GM10266 (cell line): Measurements from ENCODE around the gene TOP3B.
A peak's percentile ranks its signal among the peaks of the same experiment; 100 is the strongest.

Experiments
- DNase-seq: peaks from one replicate; pipeline ENCODE4 v3.0.0; 2012; ENCODE audit errors: extremely low spot score
- TF ChIP-seq, protein P1 (sequence below): IDR thresholded peaks from 2 replicates; pipeline ENCODE4 v1.5.1; 2012; ENCODE audit warnings: mild to moderate bottlenecking, low read depth; ENCODE audit not compliant: control insufficient read depth, insufficient read depth; ENCODE audit errors: missing control alignments

The TOP3B gene, protein sequence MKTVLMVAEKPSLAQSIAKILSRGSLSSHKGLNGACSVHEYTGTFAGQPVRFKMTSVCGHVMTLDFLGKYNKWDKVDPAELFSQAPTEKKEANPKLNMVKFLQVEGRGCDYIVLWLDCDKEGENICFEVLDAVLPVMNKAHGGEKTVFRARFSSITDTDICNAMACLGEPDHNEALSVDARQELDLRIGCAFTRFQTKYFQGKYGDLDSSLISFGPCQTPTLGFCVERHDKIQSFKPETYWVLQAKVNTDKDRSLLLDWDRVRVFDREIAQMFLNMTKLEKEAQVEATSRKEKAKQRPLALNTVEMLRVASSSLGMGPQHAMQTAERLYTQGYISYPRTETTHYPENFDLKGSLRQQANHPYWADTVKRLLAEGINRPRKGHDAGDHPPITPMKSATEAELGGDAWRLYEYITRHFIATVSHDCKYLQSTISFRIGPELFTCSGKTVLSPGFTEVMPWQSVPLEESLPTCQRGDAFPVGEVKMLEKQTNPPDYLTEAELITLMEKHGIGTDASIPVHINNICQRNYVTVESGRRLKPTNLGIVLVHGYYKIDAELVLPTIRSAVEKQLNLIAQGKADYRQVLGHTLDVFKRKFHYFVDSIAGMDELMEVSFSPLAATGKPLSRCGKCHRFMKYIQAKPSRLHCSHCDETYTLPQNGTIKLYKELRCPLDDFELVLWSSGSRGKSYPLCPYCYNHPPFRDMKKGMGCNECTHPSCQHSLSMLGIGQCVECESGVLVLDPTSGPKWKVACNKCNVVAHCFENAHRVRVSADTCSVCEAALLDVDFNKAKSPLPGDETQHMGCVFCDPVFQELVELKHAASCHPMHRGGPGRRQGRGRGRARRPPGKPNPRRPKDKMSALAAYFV

DNA sequence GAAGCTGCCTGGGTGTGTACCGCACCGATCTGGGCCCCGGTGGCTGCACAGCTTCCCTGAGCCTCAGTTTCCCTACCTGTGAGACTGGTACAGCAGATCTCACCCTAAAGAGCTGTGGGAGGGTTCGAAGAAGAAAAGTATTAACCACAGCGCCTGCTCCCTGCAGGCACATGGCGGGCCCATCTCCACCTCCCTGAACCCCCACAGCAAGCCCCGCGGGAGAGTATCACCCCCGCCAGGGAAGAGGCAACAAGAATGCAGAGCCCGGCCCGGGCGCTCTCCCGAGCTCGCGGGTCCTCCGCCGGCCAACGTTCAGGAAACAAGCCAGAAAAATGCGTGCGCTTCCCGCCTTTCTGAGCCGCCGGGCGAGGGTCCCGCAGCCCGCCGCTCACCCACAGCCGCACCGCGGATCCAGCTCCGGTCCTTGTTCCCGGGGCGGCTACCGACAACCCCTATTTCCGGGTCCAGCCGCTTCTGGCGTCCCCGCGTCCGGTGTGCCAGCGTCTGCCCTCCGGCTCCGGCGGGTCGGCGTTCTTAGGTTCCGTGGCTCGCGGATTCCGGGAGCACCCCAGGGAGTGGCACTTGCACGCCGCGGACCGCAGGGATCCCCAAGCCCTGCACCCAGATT lies at the start of gene TOP3B:
TOP3B (minus strand) TSS at position 450 of the 628 bp plus-strand sequence. CDS start 7,078 bp downstream, outside the sequence.
- DNase-seq = peak; percentile 57
- TF ChIP-seq, protein P1, sequence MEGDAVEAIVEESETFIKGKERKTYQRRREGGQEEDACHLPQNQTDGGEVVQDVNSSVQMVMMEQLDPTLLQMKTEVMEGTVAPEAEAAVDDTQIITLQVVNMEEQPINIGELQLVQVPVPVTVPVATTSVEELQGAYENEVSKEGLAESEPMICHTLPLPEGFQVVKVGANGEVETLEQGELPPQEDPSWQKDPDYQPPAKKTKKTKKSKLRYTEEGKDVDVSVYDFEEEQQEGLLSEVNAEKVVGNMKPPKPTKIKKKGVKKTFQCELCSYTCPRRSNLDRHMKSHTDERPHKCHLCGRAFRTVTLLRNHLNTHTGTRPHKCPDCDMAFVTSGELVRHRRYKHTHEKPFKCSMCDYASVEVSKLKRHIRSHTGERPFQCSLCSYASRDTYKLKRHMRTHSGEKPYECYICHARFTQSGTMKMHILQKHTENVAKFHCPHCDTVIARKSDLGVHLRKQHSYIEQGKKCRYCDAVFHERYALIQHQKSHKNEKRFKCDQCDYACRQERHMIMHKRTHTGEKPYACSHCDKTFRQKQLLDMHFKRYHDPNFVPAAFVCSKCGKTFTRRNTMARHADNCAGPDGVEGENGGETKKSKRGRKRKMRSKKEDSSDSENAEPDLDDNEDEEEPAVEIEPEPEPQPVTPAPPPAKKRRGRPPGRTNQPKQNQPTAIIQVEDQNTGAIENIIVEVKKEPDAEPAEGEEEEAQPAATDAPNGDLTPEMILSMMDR = no peak

DNA sequence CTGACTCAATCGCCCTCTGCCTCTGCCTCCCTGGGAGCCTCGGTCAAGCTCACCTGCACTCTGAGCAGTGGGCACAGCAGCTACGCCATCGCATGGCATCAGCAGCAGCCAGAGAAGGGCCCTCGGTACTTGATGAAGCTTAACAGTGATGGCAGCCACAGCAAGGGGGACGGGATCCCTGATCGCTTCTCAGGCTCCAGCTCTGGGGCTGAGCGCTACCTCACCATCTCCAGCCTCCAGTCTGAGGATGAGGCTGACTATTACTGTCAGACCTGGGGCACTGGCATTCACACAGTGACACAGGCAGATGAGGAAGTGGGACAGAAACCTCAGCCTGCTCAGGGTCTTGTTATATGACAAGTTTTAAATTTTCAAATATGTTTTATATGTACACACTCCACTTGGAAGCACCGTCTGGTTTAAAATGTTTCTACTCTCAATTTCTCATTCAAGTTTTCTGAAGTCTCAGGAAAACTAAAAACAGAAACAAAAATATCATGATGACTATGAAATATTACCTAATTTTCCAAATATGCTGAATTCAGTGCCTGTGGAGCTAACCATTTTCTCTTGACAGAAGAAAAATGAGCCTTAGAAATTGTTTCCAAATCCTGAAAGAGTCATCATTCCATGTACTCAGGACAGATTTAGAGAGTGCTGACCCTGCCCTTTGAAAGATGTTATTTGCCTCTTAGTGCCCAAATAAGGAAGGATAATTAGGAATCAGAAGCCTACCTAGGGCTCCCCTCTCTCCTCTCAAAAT lies 48.8 kb upstream of the TOP3B start:
- TF ChIP-seq, protein P1 = no peak
- no peak for DNase-seq

DNA sequence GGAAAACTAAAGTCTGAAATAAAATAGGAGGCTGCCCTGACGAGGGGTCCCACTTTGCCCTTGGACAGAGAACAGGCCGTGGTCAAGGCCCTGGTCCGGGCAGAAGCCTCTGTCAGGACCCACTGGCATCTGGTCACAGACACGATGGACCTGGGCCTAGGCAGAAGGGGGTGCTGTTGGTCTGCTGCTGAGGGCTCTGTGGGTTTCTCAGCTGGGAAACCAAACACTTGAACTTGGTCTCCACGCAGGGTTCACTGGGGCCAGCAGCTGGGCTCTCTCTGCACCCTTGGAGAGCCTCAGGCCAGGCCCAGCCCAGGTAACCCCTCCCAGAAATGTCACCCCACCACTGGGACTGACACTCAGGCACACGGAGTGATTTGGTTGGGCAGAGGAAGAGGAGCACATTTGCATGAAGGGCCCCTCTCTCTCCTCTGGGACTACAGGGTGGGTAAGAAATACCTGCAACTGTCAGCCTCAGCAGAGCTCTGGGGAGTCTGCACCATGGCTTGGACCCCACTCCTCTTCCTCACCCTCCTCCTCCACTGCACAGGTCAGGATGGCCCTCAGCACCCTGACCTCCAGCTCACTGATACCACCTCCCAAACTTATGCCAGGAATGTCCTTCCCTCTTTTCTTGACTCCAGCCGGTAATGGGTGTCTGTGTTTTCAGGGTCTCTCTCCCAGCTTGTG lies 48.1 kb upstream of the TOP3B start:
- TF ChIP-seq, protein P1 = peak; percentile 57
- DNase-seq = peak; percentile 36

DNA sequence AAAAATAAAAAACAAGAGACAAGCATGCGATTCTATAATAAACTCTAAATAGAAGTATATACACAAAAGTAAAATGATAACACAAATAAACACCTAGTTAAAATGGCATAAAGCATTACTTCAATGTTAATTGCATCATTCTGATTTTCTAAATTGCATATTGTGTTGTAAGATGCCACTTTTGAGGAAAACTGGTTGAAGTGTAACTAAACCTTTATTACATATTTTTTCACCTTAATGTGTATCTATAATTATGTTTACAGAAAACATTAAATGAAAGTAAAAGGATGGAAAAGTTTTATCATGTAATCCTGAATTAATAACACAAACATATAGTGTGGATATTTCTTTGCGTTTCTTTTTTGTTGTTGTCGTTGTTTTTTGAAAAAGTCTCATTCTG lies 45.4 kb upstream of the TOP3B start:
- TF ChIP-seq, protein P1 = no peak
- DNase-seq = no peak

DNA sequence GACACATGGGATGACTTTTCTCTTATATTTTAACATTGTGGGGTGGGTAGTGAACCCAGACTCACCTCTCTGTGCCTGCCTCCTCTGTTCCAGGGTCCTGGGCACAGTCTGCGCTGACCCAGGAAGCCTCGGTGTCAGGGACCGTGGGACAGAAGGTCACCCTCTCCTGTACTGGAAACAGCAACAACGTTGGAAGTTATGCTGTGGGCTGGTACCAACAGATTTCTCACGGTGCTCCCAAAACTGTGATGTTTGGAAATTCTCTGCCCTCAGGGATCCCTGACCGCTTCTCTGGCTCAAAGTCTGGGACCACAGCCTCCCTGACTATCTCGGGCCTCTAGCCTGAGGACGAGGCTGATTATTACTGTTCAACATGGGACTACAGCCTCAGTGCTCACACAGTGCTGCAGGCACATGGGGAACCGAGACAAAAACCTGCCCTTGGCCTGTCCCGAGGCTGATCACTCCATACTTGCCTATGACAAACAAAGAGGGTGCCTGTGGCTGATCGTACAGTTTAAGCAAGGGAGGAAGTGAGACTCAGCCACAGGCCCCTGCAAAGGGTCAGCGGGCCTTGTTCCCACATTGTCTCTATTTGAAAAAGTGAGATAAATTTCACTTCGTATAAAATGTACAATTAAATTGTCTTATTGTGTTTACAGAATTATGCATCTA lies 43.7 kb upstream of the TOP3B start:
- TF ChIP-seq, protein P1 = no peak
- DNase-seq = peak; percentile 24
